WTC11 (cell line): ENCODE results near the gene ENAH. TPM values are rescaled to one million over a fixed set of nuclear protein-coding genes. Genes with fewer than 3 reads are reported as not detected.

Experiments
- ATAC-seq: fragments of 200-7000 bp; cut with Tn5 transposase; 2 replicates; pipeline ENCODE4 v1.10.0; 2021; ENCODE audit warnings: mild to moderate bottlenecking, moderate library complexity
- CTCF ChIA-PET: fragments of 300-600 bp; sonication (Branson Sonifier 250); formaldehyde crosslinking; loops from one replicate; lab custom pipeline; 2021; ENCODE audit warnings: antibody characterized with exemption; lab: Charles Lee
- POLR2A ChIA-PET: fragments of 350-600 bp; sonication (Branson Sonifier 250); formaldehyde crosslinking; loops from one replicate; lab custom pipeline; 2021; ENCODE audit warnings: antibody characterized with exemption; lab: Charles Lee
- DNase-seq: peaks from one replicate; pipeline ENCODE4 v3.0.0; 2021; ENCODE audit warnings: low spot score
- H3K27ac Mint-ChIP-seq: 2 replicates; pipeline ENCODE4 v1.8.0; 2021; ENCODE audit warnings: mixed read lengths
- H3K27me3 Mint-ChIP-seq: 2 replicates; pipeline ENCODE4 v1.8.0; 2021; ENCODE audit warnings: low read depth, mild to moderate bottlenecking, moderate library complexity, mixed read lengths
- H3K36me3 Mint-ChIP-seq: 2 replicates; pipeline ENCODE4 v1.8.0; 2021; ENCODE audit warnings: mixed read lengths
- H3K4me1 Mint-ChIP-seq: 2 replicates; pipeline ENCODE4 v1.8.0; 2022; ENCODE audit warnings: mixed read lengths
- H3K4me3 Mint-ChIP-seq: 2 replicates; pipeline ENCODE4 v1.8.0; 2021; ENCODE audit warnings: mild to moderate bottlenecking, moderate library complexity, mixed read lengths
- H3K9me3 Mint-ChIP-seq: 2 replicates; pipeline ENCODE4 v1.8.0; 2021; ENCODE audit warnings: mixed read lengths
- ATF2 ChIP-seq: sonication (generic); formaldehyde crosslinking; IDR thresholded peaks from 2 replicates; pipeline ENCODE4 v1.8.1; 2022; ENCODE audit warnings: low read depth, missing genetic modification reagents, borderline replicate concordance
- CBFB ChIP-seq: sonication (generic); formaldehyde crosslinking; IDR thresholded peaks from 2 replicates; pipeline ENCODE4 v1.8.1; 2022; ENCODE audit warnings: mild to moderate bottlenecking, low read depth, missing genetic modification reagents
- GABPB1 ChIP-seq: sonication (generic); formaldehyde crosslinking; IDR thresholded peaks from 2 replicates; pipeline ENCODE4 v1.8.1; 2023; ENCODE audit warnings: mild to moderate bottlenecking, missing genetic modification reagents
- GTF2I ChIP-seq: fragments of 250-450 bp; sonication (Bioruptor Pico); conservative IDR thresholded peaks from 2 replicates; pipeline ENCODE4 v1.4.0; 2021; ENCODE audit warnings: mild to moderate bottlenecking
- JUN ChIP-seq: sonication (generic); formaldehyde crosslinking; IDR thresholded peaks from 2 replicates; pipeline ENCODE4 v1.8.0; 2023; ENCODE audit warnings: mild to moderate bottlenecking, missing genetic modification reagents
- MXD4 ChIP-seq: fragments of 250-450 bp; sonication (Bioruptor Pico); IDR thresholded peaks from 2 replicates; pipeline ENCODE4 v1.8.0; 2021; ENCODE audit warnings: mild to moderate bottlenecking, moderate library complexity, borderline replicate concordance
- NFATC4 ChIP-seq: fragments of 250-450 bp; sonication (Bioruptor Pico); IDR thresholded peaks from 2 replicates; pipeline ENCODE4 v1.9.0; 2021; ENCODE audit warnings: mild to moderate bottlenecking
- NFE2L1 ChIP-seq: sonication (generic); formaldehyde crosslinking; IDR thresholded peaks from 2 replicates; pipeline ENCODE4 v1.8.1; 2023; ENCODE audit warnings: missing genetic modification reagents
- PREB ChIP-seq: sonication (generic); formaldehyde crosslinking; IDR thresholded peaks from 2 replicates; pipeline ENCODE4 v1.8.1; 2022; ENCODE audit warnings: mild to moderate bottlenecking, missing genetic modification reagents, moderate library complexity, borderline replicate concordance
- PRRX2 ChIP-seq: fragments of 250-450 bp; sonication (Bioruptor Pico); IDR thresholded peaks from 2 replicates; pipeline ENCODE4 v1.8.0; 2021; ENCODE audit warnings: mild to moderate bottlenecking
- RELA ChIP-seq: sonication (generic); formaldehyde crosslinking; IDR thresholded peaks from 2 replicates; pipeline ENCODE4 v1.8.1; 2022; ENCODE audit warnings: missing genetic modification reagents, mild to moderate bottlenecking, borderline replicate concordance
- SOX15 ChIP-seq: fragments of 250-450 bp; sonication (Bioruptor Pico); IDR thresholded peaks from 2 replicates; pipeline ENCODE4 v1.9.0; 2021; ENCODE audit warnings: mild to moderate bottlenecking
- TP53 ChIP-seq: sonication (generic); formaldehyde crosslinking; IDR thresholded peaks from 2 replicates; pipeline ENCODE4 v1.8.1; 2023; ENCODE audit warnings: mild to moderate bottlenecking, missing genetic modification reagents
- ZNF138 ChIP-seq: sonication (generic); formaldehyde crosslinking; conservative IDR thresholded peaks from 2 replicates; pipeline ENCODE4 v1.8.1; 2022; ENCODE audit warnings: mild to moderate bottlenecking, moderate library complexity, missing genetic modification reagents
- ZNF219 ChIP-seq: sonication (generic); formaldehyde crosslinking; IDR thresholded peaks from 2 replicates; pipeline ENCODE4 v1.8.0; 2023; ENCODE audit warnings: missing genetic modification reagents, mild to moderate bottlenecking, borderline replicate concordance
- ZNF396 ChIP-seq: fragments of 250-450 bp; sonication (Bioruptor Pico); IDR thresholded peaks from 2 replicates; pipeline ENCODE4 v1.8.0; 2021; ENCODE audit warnings: mild to moderate bottlenecking, moderate library complexity, borderline replicate concordance
- total RNA-seq: library from RNA; stranded (reverse); gene quantifications from 3 replicates; pipeline ENCODE4 v1.2.3, GENCODE V29; 2021
- TF ChIP-seq, protein P1 (sequence below): sonication (generic); formaldehyde crosslinking; IDR thresholded peaks from 2 replicates; pipeline ENCODE4 v1.8.1; 2022; ENCODE audit warnings: low read depth, mild to moderate bottlenecking, moderate library complexity, missing genetic modification reagents, borderline replicate concordance
- TF ChIP-seq, protein P2 (sequence below): sonication (generic); formaldehyde crosslinking; IDR thresholded peaks from 2 replicates; pipeline ENCODE4 v1.8.0; 2022; ENCODE audit warnings: mild to moderate bottlenecking, missing genetic modification reagents
- TF ChIP-seq, protein P3 (sequence below): sonication (generic); formaldehyde crosslinking; IDR thresholded peaks from 2 replicates; pipeline ENCODE4 v1.8.0; 2023; ENCODE audit warnings: missing genetic modification reagents, mild to moderate bottlenecking, borderline replicate concordance
- TF ChIP-seq, protein P4 (sequence below): sonication (generic); formaldehyde crosslinking; IDR thresholded peaks from 2 replicates; pipeline ENCODE4 v1.8.0; 2023; ENCODE audit warnings: missing genetic modification reagents
- TF ChIP-seq, protein P5 (sequence below): fragments of 250-450 bp; sonication (Bioruptor Pico); conservative IDR thresholded peaks from 2 replicates; pipeline ENCODE4 v1.9.0; 2021; ENCODE audit warnings: mild to moderate bottlenecking

ENAH gene
- total RNA-seq, 1 experiment from 2014 or later, result 227 TPM

DNA sequence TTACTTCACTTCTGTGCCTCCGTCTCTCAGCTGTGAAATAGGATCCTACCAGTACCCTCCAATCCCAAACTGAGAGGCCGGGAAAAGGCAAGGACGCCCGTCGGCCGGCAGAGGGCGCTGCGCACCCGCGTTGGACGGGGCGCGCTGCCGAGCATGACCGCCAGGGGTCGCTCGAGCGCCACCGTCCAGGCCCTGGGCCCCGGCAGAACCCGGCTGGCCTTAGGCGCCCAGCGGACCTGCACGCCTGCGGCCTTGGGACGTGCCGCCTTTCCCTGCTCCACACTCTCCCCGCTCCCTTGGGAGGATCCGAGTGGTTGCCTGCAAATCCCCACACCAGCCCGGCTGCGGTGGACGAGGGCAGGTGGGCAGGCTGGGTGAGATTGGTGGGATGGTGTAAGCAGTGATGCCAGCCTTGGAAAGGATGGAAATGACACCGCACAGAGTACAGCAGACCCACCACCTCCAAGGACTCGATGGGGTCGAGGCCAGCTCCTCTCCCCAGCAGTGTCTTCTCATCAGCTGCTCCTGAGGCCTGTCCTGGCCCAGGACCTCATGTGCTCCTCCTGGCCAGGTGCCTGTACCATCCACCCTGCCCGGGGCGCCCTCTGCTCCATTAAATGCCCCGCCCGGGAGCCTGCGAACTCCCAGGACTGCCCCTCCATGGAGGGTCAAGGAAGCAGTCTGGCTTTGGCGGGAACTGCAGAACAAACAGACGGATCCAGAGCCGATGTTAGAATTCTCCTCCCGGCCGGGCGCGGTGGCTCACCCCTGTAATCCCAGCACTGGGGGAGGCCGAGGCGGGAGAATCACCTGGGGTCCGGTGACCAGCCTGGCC lies 177.7 kb downstream of the ENAH start (continued):
- TF ChIP-seq, protein P1, sequence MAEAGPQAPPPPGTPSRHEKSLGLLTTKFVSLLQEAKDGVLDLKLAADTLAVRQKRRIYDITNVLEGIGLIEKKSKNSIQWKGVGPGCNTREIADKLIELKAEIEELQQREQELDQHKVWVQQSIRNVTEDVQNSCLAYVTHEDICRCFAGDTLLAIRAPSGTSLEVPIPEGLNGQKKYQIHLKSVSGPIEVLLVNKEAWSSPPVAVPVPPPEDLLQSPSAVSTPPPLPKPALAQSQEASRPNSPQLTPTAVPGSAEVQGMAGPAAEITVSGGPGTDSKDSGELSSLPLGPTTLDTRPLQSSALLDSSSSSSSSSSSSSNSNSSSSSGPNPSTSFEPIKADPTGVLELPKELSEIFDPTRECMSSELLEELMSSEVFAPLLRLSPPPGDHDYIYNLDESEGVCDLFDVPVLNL (CRISPR knock-in tag), result no peak
- no peak for TF ChIP-seq ZNF396 (CRISPR knock-in tag)
- TF ChIP-seq TP53, result no peak
- no peak for TF ChIP-seq ZNF219 (CRISPR knock-in tag)
- TF ChIP-seq JUN (CRISPR knock-in tag), result no peak
- 0 out of 2 replicates have a peak, but pooled peaks have one; percentile 84 for TF ChIP-seq ZNF138 (CRISPR knock-in tag)
- TF ChIP-seq GABPB1 (CRISPR knock-in tag), result peak; percentile 60; the same call in 1 of the 2 replicates
- TF ChIP-seq, all 79 proteins: peak for 20

- no peaks in the 10 kb centered on the region for H3K36me3 Mint-ChIP-seq
- no peak for TF ChIP-seq NFE2L1
- TF ChIP-seq, protein P2, sequence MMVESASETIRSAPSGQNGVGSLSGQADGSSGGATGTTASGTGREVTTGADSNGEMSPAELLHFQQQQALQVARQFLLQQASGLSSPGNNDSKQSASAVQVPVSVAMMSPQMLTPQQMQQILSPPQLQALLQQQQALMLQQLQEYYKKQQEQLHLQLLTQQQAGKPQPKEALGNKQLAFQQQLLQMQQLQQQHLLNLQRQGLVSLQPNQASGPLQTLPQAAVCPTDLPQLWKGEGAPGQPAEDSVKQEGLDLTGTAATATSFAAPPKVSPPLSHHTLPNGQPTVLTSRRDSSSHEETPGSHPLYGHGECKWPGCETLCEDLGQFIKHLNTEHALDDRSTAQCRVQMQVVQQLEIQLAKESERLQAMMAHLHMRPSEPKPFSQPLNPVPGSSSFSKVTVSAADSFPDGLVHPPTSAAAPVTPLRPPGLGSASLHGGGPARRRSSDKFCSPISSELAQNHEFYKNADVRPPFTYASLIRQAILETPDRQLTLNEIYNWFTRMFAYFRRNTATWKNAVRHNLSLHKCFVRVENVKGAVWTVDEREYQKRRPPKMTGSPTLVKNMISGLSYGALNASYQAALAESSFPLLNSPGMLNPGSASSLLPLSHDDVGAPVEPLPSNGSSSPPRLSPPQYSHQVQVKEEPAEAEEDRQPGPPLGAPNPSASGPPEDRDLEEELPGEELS (CRISPR knock-in tag), result no peak
- TF ChIP-seq ATF2 (CRISPR knock-in tag), result no peak
- no peak for TF ChIP-seq PREB (CRISPR knock-in tag)
- no peak for TF ChIP-seq GTF2I (CRISPR knock-in tag)
- TF ChIP-seq MXD4 (CRISPR knock-in tag), result no peak
- TF ChIP-seq, protein P3, sequence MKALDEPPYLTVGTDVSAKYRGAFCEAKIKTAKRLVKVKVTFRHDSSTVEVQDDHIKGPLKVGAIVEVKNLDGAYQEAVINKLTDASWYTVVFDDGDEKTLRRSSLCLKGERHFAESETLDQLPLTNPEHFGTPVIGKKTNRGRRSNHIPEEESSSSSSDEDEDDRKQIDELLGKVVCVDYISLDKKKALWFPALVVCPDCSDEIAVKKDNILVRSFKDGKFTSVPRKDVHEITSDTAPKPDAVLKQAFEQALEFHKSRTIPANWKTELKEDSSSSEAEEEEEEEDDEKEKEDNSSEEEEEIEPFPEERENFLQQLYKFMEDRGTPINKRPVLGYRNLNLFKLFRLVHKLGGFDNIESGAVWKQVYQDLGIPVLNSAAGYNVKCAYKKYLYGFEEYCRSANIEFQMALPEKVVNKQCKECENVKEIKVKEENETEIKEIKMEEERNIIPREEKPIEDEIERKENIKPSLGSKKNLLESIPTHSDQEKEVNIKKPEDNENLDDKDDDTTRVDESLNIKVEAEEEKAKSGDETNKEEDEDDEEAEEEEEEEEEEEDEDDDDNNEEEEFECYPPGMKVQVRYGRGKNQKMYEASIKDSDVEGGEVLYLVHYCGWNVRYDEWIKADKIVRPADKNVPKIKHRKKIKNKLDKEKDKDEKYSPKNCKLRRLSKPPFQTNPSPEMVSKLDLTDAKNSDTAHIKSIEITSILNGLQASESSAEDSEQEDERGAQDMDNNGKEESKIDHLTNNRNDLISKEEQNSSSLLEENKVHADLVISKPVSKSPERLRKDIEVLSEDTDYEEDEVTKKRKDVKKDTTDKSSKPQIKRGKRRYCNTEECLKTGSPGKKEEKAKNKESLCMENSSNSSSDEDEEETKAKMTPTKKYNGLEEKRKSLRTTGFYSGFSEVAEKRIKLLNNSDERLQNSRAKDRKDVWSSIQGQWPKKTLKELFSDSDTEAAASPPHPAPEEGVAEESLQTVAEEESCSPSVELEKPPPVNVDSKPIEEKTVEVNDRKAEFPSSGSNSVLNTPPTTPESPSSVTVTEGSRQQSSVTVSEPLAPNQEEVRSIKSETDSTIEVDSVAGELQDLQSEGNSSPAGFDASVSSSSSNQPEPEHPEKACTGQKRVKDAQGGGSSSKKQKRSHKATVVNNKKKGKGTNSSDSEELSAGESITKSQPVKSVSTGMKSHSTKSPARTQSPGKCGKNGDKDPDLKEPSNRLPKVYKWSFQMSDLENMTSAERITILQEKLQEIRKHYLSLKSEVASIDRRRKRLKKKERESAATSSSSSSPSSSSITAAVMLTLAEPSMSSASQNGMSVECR (CRISPR knock-in tag), result no peak
- TF ChIP-seq, protein P4, sequence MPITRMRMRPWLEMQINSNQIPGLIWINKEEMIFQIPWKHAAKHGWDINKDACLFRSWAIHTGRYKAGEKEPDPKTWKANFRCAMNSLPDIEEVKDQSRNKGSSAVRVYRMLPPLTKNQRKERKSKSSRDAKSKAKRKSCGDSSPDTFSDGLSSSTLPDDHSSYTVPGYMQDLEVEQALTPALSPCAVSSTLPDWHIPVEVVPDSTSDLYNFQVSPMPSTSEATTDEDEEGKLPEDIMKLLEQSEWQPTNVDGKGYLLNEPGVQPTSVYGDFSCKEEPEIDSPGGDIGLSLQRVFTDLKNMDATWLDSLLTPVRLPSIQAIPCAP, result no peak
- no peak for TF ChIP-seq CBFB
- TF ChIP-seq PRRX2 (CRISPR knock-in tag), result no peak
- TF ChIP-seq SOX15 (CRISPR knock-in tag), result no peak
- no peak for TF ChIP-seq RELA
- no peak for TF ChIP-seq NFATC4 (CRISPR knock-in tag)
- TF ChIP-seq, protein P5, sequence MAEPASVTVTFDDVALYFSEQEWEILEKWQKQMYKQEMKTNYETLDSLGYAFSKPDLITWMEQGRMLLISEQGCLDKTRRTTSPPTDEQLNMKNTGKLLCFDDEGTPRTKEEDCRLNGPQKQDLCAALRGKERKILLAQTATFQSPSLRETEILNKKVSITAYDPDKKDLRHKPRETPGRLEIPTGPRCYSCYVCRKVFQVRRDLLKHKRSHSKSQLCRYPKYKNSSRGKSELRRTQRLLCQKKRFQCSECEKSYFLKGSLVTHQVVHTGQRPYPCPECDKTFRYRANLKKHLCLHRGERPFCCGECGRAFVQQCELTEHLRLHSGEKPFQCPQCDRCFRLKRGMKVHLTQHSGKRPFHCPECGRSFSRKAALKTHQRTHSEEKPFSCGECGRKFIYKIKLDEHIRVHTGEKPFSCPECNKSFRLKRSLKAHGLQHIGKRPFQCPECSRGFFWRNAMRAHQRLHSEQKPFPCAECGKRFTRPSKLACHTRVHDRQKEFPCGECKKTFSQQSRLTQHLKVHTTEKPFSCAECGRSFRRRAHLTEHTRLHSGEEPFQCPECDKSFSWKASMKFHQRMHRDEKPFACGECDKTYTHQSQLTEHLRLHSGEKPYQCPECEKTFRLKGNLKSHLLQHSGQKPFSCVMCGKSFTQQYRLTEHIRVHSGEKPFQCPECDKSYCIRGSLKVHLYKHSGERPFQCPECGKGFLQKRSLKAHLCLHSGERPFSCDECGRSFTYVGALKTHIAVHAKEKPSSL, result no peak
- DNase-seq, result no peak
- no peaks in the 10 kb centered on the region for H3K9me3 Mint-ChIP-seq
- CTCF ChIA-PET, result interaction anchor here (0.5 to 2.3 kb wide), 97 partner anchors 10 to 675 kb away, joined by 3 to 99 read pairs (median 5); partner anchors contain the start of genes ENAH, EPHX1, H3-3A and LBR
- no peak for ATAC-seq
- H3K4me3 Mint-ChIP-seq, result no peak overlapping the region
- peaks cover 14% of the 10 kb centered on the region; the same call in 1 of the 2 replicates for H3K4me1 Mint-ChIP-seq
- peaks cover 6% of the 10 kb centered on the region for H3K27me3 Mint-ChIP-seq
- no peak overlapping the region for H3K27ac Mint-ChIP-seq
- POLR2A ChIA-PET, result interaction anchor here (0.6 to 1.6 kb wide), 2 partner anchors 185 to 303 kb away, joined by 4 to 8 read pairs; partner anchors contain the start of gene SRP9
Measured at GRCh38 chr1:225474439-225474985, 178.4 kb downstream of the ENAH start.
